CD4-positive, alpha-beta memory T cell (primary cell): ENCODE results near the gene CYP21A2. TPM values are rescaled to one million over a fixed set of nuclear protein-coding genes. Genes with fewer than 3 reads are reported as not detected.

Experiments
- CTCF ChIA-PET: fragments of 350-600 bp; sonication (Branson Sonifier 250); formaldehyde crosslinking; loops from one replicate; lab custom pipeline; 2021; ENCODE audit warnings: inconsistent platforms; ENCODE audit not compliant: partially characterized antibody; lab: Charles Lee
- POLR2A ChIA-PET: fragments of 350-600 bp; sonication (Branson Sonifier 250); formaldehyde crosslinking; loops from one replicate; lab custom pipeline; 2021; ENCODE audit not compliant: partially characterized antibody; lab: Charles Lee
- DNase-seq, 5 donors: peaks; one replicate each; pipeline versions ENCODE4 v3.0.0 to v3.0.0-alpha.2; 2020 to 2022; ENCODE audit warnings: mixed read lengths in 1 of 5
- H3K27ac ChIP-seq: one replicate; pipeline ENCODE4 v1.7.0; 2013; ENCODE audit warnings: low read depth, low read length
- H3K27me3 ChIP-seq: 2 replicates; pipeline ENCODE4 v1.7.0; 2013; ENCODE audit warnings: mild to moderate bottlenecking, low read length, moderate library complexity; ENCODE audit not compliant: insufficient read depth
- H3K36me3 ChIP-seq: 2 replicates; pipeline ENCODE4 v1.7.0; 2013; ENCODE audit warnings: mild to moderate bottlenecking, low read length, moderate library complexity; ENCODE audit not compliant: insufficient read depth
- H3K4me1 ChIP-seq: 2 replicates; pipeline ENCODE4 v1.7.0; 2013; ENCODE audit warnings: mild to moderate bottlenecking, low read length, moderate library complexity; ENCODE audit not compliant: insufficient read depth
- H3K4me3 ChIP-seq, 2 donors: one replicate each; pipeline ENCODE4 v1.7.0; 2013; ENCODE audit warnings: low read length in 2 of 2, mild to moderate bottlenecking in 1 of 2
- H3K9me3 ChIP-seq, 2 donors: one replicate each; pipeline ENCODE4 v1.7.0; 2013; ENCODE audit warnings: low read length in 2 of 2, control low read depth in 1 of 2; ENCODE audit not compliant: control insufficient read depth in 1 of 2
- H3K27ac Mint-ChIP-seq, 7 donors: one replicate each; pipeline ENCODE4 v1.8.0; 2020 to 2021; ENCODE audit warnings: mixed read lengths in 7 of 7, mild to moderate bottlenecking in 6 of 7, inconsistent platforms in 3 of 7, moderate library complexity in 3 of 7
- H3K27me3 Mint-ChIP-seq, 2 donors: one replicate each; pipeline ENCODE4 v1.8.0; 2020 to 2021; ENCODE audit warnings: mixed read lengths in 2 of 2
- H3K36me3 Mint-ChIP-seq, 2 donors: one replicate each; pipeline ENCODE4 v1.8.0; 2020 to 2021; ENCODE audit warnings: mixed read lengths in 2 of 2, inconsistent platforms in 1 of 2, mild to moderate bottlenecking in 1 of 2
- H3K4me1 Mint-ChIP-seq, 4 donors: one replicate each; pipeline ENCODE4 v1.8.0; 2020 to 2021; ENCODE audit warnings: mixed read lengths in 4 of 4, mild to moderate bottlenecking in 1 of 4
- H3K4me3 Mint-ChIP-seq, 8 donors: one replicate each; pipeline ENCODE4 v1.8.0; 2020 to 2021; ENCODE audit warnings: mixed read lengths in 8 of 8, mild to moderate bottlenecking in 7 of 8, moderate library complexity in 6 of 8, inconsistent platforms in 3 of 8
- H3K9me3 Mint-ChIP-seq, 8 donors: one replicate each; pipeline ENCODE4 v1.8.0; 2020 to 2021; ENCODE audit warnings: mixed read lengths in 8 of 8, mild to moderate bottlenecking in 5 of 8, inconsistent platforms in 3 of 8, moderate library complexity in 1 of 8
- intact Hi-C: fragments of 100-400 bp; cut with micrococcal nuclease; formaldehyde crosslinking; loops from one replicate; pipeline ENCODE4 v1.15.1; 2023
- polyA plus RNA-seq, 2 donors: library from polyadenylated mRNA; unstranded; fragments of 300-500 nt; fragmentation: Illumina TruSeq; gene quantifications; one replicate each; pipeline ENCODE4 v1.2.3, GENCODE V29; 2021
- total RNA-seq, 2 experiments: library from RNA; stranded (reverse); gene quantifications; one replicate each; pipeline ENCODE4 v1.2.3, GENCODE V29; 2021

Gene CYP21A2
- total and polyA plus RNA-seq, 4 experiments from 2014 or later = 0.39 to 0.61 TPM; not detected in 2

DNA sequence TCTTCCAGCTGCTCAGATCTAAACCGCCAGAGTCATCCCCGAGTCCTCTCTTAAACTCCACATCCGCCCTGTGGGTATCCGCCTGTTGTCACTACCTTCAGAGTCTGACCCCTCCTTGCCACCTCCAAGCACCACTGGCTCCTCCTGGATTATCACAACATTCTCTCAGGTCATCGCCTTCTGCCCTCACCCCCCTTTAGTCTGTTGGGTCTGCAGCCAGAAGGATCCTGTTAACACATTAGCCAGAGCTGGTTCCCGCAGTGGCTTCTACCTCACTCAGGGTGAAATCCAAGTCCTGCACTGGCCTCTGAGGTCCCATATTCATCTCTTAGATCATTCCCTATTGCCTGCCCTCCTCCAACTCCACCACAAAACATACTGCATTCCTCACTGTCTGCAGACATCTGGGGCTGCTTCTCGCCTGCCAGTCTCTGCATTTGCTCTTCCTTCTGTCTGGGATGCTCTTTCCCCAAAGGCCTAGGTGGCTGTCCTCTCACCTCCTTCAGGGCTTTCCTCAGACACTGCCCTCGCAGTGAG is 36.8 kb downstream of the CYP21A2 start:
- H3K4me1 Mint-ChIP-seq = no peaks in the 10 kb centered on the region
- Histone ChIP-seq H3K27ac (no peak overlapping the region), H3K4me1 (no peaks in the 10 kb centered on the region), H3K4me3 (no peak overlapping the region), H3K27me3 (no peaks in the 10 kb centered on the region), H3K9me3 (no peaks in the 10 kb centered on the region), H3K36me3 (no peaks in the 10 kb centered on the region)
- DNase-seq = no peak
- no peak overlapping the region for H3K4me3 Mint-ChIP-seq
- H3K27me3 Mint-ChIP-seq = peaks cover 0 to 3% of the 10 kb centered on the region in 2 donors
- intact Hi-C loops = no loop called here
- CTCF ChIA-PET = no interaction called here
- peak overlapping the region in 1 of 7 donors; percentile 41 for H3K27ac Mint-ChIP-seq
- no peaks in the 10 kb centered on the region for H3K9me3 Mint-ChIP-seq
- POLR2A ChIA-PET = no interaction called here
- H3K36me3 Mint-ChIP-seq = no peaks in the 10 kb centered on the region

DNA sequence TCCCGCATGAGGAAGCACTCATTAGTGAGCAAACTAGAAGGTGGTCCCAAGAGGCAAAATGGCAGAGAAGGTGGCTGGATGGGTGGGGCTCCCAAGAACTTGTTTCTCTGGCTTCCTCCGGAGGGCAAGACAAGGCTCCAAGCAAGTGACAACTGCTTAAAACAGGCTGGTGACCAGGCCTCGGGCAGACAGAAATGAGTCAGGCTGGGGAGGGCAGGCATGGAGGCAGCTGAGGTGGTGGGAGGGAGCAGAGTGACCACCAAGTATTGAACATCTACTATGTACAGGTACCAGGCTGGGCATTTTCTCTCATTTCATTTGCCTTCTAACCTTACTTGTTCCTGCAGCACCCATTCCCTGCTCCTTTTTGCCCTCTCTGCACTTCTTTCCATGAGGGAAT is 37.6 kb downstream of the CYP21A2 start:
- no peaks in the 10 kb centered on the region for H3K9me3 Mint-ChIP-seq
- Histone ChIP-seq H3K36me3 (no peaks in the 10 kb centered on the region), H3K4me1 (no peaks in the 10 kb centered on the region), H3K9me3 (no peaks in the 10 kb centered on the region), H3K4me3 (no peak overlapping the region), H3K27ac (no peak overlapping the region), H3K27me3 (no peaks in the 10 kb centered on the region)
- H3K27me3 Mint-ChIP-seq = peaks cover 0 to 3% of the 10 kb centered on the region in 2 donors
- DNase-seq = no peak
- no peak overlapping the region for H3K4me3 Mint-ChIP-seq
- ChIA-PET POLR2A (no interaction called here), CTCF (no interaction called here)
- peak overlapping the region in 1 of 7 donors; percentile 17 for H3K27ac Mint-ChIP-seq
- no peaks in the 10 kb centered on the region for H3K4me1 Mint-ChIP-seq
- no peaks in the 10 kb centered on the region for H3K36me3 Mint-ChIP-seq
- intact Hi-C loops = no loop called here

DNA sequence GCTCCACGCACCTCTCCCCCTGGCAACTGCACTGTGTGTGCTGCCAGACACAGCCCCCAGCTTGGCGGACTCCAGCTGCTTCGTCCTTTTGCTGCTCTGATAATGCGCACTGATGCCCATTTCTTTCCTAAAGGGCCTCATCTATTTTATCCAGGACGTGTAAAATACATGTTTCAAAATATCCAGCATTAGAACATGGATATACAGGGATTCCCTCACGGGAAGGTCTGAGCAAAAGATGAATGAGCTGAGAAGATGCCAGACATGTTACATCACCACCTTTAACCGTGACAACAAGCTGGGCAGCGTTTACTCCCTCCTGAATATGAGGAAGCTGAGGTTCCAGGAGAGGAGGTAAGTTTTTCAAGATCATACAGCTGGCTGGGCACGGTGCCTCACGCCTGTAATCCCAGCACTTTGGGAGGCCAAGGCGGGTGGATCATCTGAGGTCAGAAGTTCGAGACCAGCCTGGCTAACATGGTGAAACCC is 38.1 kb downstream of the CYP21A2 start:
- Mint-ChIP-seq H3K27me3 (peaks cover 0 to 3% of the 10 kb centered on the region in 2 donors), H3K4me1 (no peaks in the 10 kb centered on the region), H3K4me3 (no peak overlapping the region), H3K9me3 (no peaks in the 10 kb centered on the region), H3K27ac (no peak overlapping the region), H3K36me3 (no peaks in the 10 kb centered on the region)
- no peak for DNase-seq
- no peak overlapping the region for H3K27ac ChIP-seq
- no peaks in the 10 kb centered on the region for H3K9me3 ChIP-seq
- no peaks in the 10 kb centered on the region for H3K36me3 ChIP-seq
- no peaks in the 10 kb centered on the region for H3K27me3 ChIP-seq
- ChIA-PET POLR2A (no interaction called here), CTCF (no interaction called here)
- no peak overlapping the region for H3K4me3 ChIP-seq
- H3K4me1 ChIP-seq = no peaks in the 10 kb centered on the region
- intact Hi-C loops = no loop called here

DNA sequence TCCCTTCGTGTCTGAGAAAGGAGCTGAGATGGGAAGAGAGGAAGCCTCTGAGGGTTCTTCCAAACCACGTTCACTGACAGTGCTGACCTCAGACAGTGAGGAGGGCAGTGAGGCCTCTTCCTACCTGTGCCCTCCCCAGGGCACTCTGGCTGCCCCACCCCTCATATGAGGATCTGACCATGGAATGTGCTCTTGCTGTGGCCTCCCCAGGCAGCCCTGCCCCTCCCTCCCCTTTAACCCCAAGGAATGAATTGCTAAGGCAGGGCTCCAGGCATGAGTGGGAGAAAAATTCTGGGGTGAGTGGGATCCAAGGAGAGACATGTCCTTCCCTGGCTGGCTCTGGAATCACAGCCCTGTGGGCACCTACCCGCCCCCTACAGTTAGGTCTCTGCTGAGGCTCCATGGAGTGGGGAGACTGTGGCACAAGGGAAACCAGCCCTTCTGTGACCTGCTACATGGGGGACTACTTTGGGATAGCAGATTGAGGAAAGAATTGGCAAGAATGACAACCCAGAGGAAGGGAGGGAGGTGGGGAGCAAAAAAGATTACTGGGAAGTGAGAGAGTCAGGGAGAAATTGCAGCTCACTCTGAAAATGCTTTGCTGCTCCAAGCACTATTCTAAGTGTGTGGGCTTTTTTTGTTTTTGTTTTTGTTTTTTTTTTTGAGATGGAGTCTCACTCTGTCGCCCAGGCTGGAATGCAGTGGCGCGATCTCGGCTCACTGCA is 41.5 kb downstream of the CYP21A2 start:
- Histone ChIP-seq H3K36me3 (no peaks in the 10 kb centered on the region), H3K27me3 (peaks cover 1% of the 10 kb centered on the region), H3K27ac (no peak overlapping the region), H3K9me3 (no peaks in the 10 kb centered on the region), H3K4me1 (no peaks in the 10 kb centered on the region), H3K4me3 (no peak overlapping the region)
- Mint-ChIP-seq H3K27me3 (peaks cover 2 to 4% of the 10 kb centered on the region in 2 donors), H3K4me1 (peaks cover 0 to 8% (median 0%) of the 10 kb centered on the region in 4 donors), H3K27ac (peak overlapping the region in 1 of 7 donors; percentile 31), H3K9me3 (peaks cover 0 to 2% (median 0%) of the 10 kb centered on the region in 8 donors), H3K4me3 (no peak overlapping the region), H3K36me3 (no peaks in the 10 kb centered on the region)
- POLR2A ChIA-PET = no interaction called here
- intact Hi-C loops = no loop called here
- CTCF ChIA-PET = no interaction called here
- no peak for DNase-seq

DNA sequence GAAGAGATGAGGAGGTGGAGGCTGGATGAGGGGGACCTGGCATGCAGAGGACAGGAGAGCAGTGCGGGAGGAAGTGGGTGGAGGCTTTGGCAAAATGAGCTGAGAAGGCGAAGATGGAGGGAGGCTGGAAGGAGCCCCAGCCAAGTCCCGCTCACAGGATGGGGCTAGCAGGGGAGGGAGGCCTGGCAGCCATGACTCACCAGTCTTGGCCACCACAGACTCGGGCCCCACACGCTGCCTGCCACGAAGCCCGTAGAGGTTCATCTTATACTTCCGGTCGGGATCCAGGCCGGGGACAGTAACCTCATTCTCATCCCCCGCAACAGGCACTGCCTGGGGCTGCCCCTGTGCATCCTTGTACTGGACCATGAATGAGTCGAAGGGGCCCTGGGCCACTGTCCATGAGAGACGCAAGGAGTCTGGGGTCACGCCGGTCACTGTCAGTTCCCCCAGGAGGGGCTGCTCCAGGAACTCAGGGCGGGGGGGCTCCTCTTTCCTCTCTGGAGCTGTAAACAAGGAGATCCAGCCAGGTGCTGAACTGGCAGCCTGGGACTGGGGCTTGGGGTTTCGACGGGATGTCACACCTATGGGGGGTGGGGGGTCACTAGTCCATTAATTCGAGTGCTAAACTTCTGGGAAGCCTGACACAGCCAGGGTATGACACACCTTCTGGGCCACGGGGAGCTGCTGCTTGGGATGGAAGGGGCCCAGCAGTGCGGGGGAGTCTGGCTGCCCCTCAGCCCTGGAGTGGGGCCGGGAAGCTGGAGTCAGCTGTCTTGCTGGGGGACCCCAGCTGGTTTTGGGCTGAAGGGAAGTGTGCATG is 43.2 kb downstream of the CYP21A2 start:
- ChIA-PET POLR2A (no interaction called here), CTCF (no interaction called here)
- H3K4me3 Mint-ChIP-seq = no peak overlapping the region
- Histone ChIP-seq H3K36me3 (no peaks in the 10 kb centered on the region), H3K9me3 (no peaks in the 10 kb centered on the region), H3K4me1 (no peaks in the 10 kb centered on the region), H3K27ac (no peak overlapping the region), H3K4me3 (no peak overlapping the region), H3K27me3 (peaks cover 10% of the 10 kb centered on the region)
- H3K27me3 Mint-ChIP-seq = peaks cover 10 to 12% of the 10 kb centered on the region in 2 donors
- no peak for DNase-seq
- H3K27ac Mint-ChIP-seq = peak overlapping the region in 1 of 7 donors; percentile 49
- peaks cover 0 to 2% (median 0%) of the 10 kb centered on the region in 8 donors for H3K9me3 Mint-ChIP-seq
- no peaks in the 10 kb centered on the region for H3K36me3 Mint-ChIP-seq
- intact Hi-C loops = no loop called here
- H3K4me1 Mint-ChIP-seq = peaks cover 0 to 13% (median 0%) of the 10 kb centered on the region in 4 donors

DNA sequence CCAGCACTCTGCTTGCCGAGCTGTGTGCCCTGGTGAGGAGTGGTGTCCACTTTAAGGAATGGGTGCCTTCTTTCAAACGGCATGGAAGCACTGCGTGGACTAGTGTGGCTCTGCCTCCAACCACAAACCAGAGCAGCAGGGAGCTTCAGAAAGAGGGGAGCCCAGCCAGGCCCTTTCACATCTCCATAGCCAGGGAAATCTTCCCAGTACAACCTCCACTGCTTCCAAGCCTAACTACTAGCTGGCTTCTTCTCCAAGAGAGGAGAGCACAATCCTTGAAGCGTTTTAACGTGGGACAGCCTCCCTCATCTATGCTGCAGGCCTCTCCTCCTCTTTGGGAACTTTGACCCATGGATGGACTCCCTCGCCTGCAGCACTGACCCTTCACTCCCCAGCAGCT is 44.3 kb downstream of the CYP21A2 start:
- Histone ChIP-seq H3K9me3 (no peaks in the 10 kb centered on the region), H3K27me3 (peaks cover 16% of the 10 kb centered on the region), H3K27ac (no peak overlapping the region), H3K36me3 (no peaks in the 10 kb centered on the region), H3K4me1 (no peaks in the 10 kb centered on the region), H3K4me3 (no peak overlapping the region)
- ChIA-PET CTCF (no interaction called here), POLR2A (no interaction called here)
- Mint-ChIP-seq H3K4me3 (no peak overlapping the region), H3K9me3 (peaks cover 0 to 2% (median 0%) of the 10 kb centered on the region in 8 donors), H3K27me3 (peaks cover 16 to 18% of the 10 kb centered on the region in 2 donors), H3K27ac (no peak overlapping the region), H3K36me3 (no peaks in the 10 kb centered on the region), H3K4me1 (peaks cover 1 to 18% (median 3%) of the 10 kb centered on the region in 4 donors)
- DNase-seq = no peak
- intact Hi-C loops = no loop called here

DNA sequence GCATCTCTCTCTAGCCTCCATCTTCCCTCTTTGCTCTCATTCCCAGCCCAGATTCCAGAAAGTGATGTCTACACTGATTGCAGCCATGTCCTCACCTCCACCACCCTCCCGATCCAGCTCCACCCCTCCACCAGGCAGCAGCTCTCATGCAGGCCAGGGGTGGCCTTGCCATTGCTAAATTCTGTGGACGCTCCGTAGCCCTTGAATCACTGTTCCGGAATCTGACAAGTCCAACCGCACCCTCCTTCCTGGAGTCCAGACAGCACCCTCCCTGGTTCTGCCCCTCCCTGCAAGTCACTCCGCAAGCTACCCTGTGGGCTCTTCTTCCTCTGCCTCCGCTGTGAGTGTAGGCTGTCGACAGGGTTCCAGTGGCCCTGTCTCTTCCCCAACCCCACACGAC is 44.7 kb downstream of the CYP21A2 start:
- Mint-ChIP-seq H3K27me3 (peaks cover 16 to 18% of the 10 kb centered on the region in 2 donors), H3K4me1 (peaks cover 1 to 18% (median 3%) of the 10 kb centered on the region in 4 donors)
- POLR2A ChIA-PET = no interaction called here

More for the DNA sequence above, 44.7 kb downstream of the CYP21A2 start:
- no peaks in the 10 kb centered on the region for H3K9me3 ChIP-seq
- Mint-ChIP-seq H3K27ac (no peak overlapping the region), H3K36me3 (no peaks in the 10 kb centered on the region), H3K9me3 (peaks cover 0 to 2% (median 0%) of the 10 kb centered on the region in 8 donors), H3K4me3 (no peak overlapping the region)
- no peak overlapping the region for H3K27ac ChIP-seq
- DNase-seq = no peak
- H3K4me3 ChIP-seq = no peak overlapping the region
- no peaks in the 10 kb centered on the region for H3K36me3 ChIP-seq
- intact Hi-C loops = no loop called here
- no peaks in the 10 kb centered on the region for H3K4me1 ChIP-seq
- CTCF ChIA-PET = no interaction called here
- peaks cover 16% of the 10 kb centered on the region for H3K27me3 ChIP-seq
